Left ventricle myocardium inferior (tissue), 1 donor: Measurements from ENCODE around the gene BCAS3. TPM values are rescaled to one million over a fixed set of nuclear protein-coding genes. Genes with fewer than 3 reads are reported as not detected.

Source experiments
- DNase-seq: peaks from one replicate; pipeline ENCODE4 v3.0.0-alpha.2; 2020
- H3K27ac ChIP-seq: fragments of 200-600 bp; replicated peaks from 2 replicates; pipeline ENCODE4 v1.8.0; 2021
- H3K27me3 ChIP-seq: fragments of 200-600 bp; 2 replicates; pipeline ENCODE4 v1.8.0; 2021; ENCODE audit warnings: low read depth
- H3K36me3 ChIP-seq: fragments of 200-600 bp; 2 replicates; pipeline ENCODE4 v1.8.0; 2021
- H3K4me1 ChIP-seq: fragments of 200-600 bp; 2 replicates; pipeline ENCODE4 v1.8.0; 2021
- H3K4me3 ChIP-seq: fragments of 200-600 bp; 2 replicates; pipeline ENCODE4 v1.8.0; 2021; ENCODE audit warnings: mild to moderate bottlenecking, moderate library complexity
- H3K9me3 ChIP-seq: fragments of 200-600 bp; replicated peaks from 2 replicates; pipeline ENCODE4 v1.8.0; 2021
- intact Hi-C: fragments of 100-400 bp; cut with micrococcal nuclease; formaldehyde crosslinking; loops from one replicate; pipeline ENCODE4 v1.11.0; 2022
- total RNA-seq: library from RNA; stranded (reverse); fragmentation: NEBNext Ultra II Directional; extraction: Animal tissue kit (Norgen Biotek cat#: 25700); gene quantifications from one replicate; pipeline ENCODE4 v1.2.1, GENCODE V29; 2021
- TF ChIP-seq, protein P1 (sequence below): fragments of 200-600 bp; IDR thresholded peaks from 2 replicates; pipeline ENCODE4 v1.8.0; 2021; ENCODE audit warnings: antibody characterized with exemption, mild to moderate bottlenecking, borderline replicate concordance
- donor health status: DM: no; HTN: yes; CAD: no; lungs with severe emphysema.

Gene BCAS3
- total RNA-seq, 1 donor from 2014 or later: 16.5 TPM

DNA sequence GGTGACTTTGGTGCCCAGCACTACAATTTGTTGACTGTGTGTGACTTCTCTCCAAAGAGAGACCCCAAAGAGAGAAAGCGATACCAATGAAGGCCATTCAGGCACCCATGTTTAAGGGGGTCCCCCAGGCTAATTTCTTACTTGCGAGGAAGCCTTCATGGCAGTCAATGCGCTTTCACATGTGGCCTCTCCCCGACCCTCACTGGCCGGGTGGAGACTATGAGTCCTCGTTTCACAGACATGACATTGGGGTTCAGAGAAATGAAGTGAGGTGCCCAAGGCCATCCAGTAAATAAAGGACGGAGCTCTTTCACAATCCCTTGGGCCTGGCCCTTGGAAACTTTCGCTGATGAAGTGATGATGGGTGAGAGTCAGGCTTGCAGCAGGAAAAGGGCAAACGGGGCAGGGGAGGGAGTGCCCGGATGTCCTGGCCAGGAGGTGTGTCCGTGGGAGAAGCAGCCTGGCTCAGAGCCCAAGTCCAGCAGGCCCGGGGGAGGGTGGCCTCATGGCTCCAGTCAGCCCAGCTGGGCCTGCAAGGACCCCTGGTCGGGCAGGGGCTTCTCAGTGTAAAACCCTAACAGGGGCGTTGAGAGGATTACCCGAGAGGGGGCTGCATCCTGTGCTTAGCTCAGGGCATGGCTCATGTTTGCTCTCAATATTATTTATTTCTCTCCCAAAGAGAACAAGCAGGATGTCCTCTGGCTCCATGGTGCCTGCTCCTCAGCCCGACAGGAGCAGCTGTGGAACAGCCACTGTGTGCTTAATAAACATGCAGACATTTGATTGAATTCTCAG, 736.7 kb downstream of the BCAS3 start:
- Histone ChIP-seq H3K36me3 (no peaks in the 10 kb centered on the region), H3K4me3 (peak overlapping the region; percentile 77), H3K27me3 (peaks cover 12% of the 10 kb centered on the region), H3K27ac (peak overlapping the region; percentile 93), H3K4me1 (peaks cover 71% of the 10 kb centered on the region), H3K9me3 (no peaks in the 10 kb centered on the region)
- intact Hi-C loops: loop anchor here (10.0 kb wide), 1 partner anchor 130 kb away; no protein-coding TSS in a partner anchor
- no peak for DNase-seq
- TF ChIP-seq, protein P1, sequence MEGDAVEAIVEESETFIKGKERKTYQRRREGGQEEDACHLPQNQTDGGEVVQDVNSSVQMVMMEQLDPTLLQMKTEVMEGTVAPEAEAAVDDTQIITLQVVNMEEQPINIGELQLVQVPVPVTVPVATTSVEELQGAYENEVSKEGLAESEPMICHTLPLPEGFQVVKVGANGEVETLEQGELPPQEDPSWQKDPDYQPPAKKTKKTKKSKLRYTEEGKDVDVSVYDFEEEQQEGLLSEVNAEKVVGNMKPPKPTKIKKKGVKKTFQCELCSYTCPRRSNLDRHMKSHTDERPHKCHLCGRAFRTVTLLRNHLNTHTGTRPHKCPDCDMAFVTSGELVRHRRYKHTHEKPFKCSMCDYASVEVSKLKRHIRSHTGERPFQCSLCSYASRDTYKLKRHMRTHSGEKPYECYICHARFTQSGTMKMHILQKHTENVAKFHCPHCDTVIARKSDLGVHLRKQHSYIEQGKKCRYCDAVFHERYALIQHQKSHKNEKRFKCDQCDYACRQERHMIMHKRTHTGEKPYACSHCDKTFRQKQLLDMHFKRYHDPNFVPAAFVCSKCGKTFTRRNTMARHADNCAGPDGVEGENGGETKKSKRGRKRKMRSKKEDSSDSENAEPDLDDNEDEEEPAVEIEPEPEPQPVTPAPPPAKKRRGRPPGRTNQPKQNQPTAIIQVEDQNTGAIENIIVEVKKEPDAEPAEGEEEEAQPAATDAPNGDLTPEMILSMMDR: no peak

DNA sequence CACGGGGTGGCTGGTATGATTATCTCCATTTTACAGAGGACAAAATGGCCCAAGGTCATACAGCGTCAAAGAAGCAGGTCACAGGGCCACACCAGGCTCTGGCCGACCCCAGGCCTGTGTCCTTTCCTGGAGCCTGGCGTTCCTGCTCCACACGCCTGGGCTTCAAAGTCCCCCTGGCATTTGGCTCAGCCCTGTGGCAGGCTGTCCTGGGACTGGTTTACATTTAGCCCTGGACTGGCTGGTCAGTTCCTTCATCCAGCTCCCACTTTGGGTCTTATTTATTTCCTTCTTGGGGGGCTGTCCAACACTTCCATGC, 737.2 kb downstream of the BCAS3 start:
- Histone ChIP-seq H3K27me3 (peaks cover 18% of the 10 kb centered on the region), H3K4me3 (no peak overlapping the region), H3K27ac (peak overlapping the region; percentile 93), H3K9me3 (no peaks in the 10 kb centered on the region), H3K4me1 (peaks cover 68% of the 10 kb centered on the region), H3K36me3 (no peaks in the 10 kb centered on the region)
- intact Hi-C loops: loop anchor here (10.0 kb wide), 1 partner anchor 130 kb away; no protein-coding TSS in a partner anchor
- no peak for DNase-seq
- TF ChIP-seq, protein P1: no peak

DNA sequence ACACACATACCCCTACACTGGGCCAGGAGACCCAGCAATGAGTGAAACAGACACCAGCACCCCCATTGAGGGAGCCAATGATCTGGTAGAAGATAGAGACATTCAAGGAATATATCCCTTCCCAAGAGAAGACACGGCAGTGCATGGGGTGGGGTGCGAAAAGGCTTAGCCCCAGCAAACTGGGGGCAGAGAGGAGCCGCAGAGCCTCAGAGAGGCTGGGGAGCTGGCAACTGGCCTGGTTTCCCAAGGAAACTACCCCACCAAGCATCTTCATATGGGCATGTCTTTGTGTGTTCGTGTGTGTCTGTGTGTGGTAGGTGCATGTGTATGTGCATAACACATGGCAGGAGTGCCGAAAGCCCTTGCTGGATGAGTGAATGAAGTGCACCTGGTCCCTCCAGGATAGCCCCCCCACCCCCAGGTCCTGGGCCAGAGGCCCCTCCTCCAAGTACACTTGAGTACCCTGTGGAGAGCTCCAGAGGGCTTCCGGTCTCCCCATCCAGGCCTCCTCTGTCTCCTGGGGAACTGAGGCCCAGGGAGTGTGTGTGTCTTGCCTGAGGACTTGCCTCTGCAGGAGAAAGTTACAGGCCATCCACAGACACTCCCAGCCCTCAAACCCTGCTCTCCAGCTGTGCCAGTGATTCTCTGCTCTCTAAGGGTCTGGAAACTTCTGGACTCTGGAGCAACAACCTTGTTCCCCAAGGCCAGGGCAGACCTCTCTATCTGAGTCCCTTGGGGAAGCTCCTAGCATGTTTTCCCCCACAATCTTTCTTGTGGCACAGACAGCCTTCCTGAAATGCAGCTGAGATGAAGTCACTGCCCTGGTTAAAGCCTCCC, 737.9 kb downstream of the BCAS3 start:
- DNase-seq: no peak
- Histone ChIP-seq H3K4me1 (peaks cover 61% of the 10 kb centered on the region), H3K9me3 (no peaks in the 10 kb centered on the region), H3K4me3 (no peak overlapping the region), H3K27ac (peak overlapping the region; percentile 93), H3K36me3 (no peaks in the 10 kb centered on the region), H3K27me3 (peaks cover 18% of the 10 kb centered on the region)
- TF ChIP-seq, protein P1: no peak
- intact Hi-C loops: loop anchor here (10.0 kb wide), 1 partner anchor 129 kb away; no protein-coding TSS in a partner anchor

DNA sequence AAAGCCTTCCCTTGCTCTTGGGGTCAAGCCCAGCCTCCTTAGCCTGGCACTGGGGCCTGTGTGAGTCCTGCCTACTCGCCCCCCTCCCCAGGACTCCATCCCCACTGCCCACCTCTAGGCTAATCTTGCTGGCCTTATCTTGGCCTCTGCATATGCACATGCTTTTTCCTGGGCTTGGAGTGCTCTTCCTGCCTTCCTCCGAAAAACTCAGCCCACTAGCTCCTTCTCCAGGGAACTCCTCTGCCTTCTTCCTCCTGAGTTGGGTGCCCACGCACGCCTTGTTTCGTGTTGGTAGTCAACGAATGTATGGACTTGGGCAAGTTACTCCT, 738.5 kb downstream of the BCAS3 start:
- intact Hi-C loops: loop anchor here (10.0 kb wide), 1 partner anchor 129 kb away; no protein-coding TSS in a partner anchor
- Histone ChIP-seq H3K27me3 (peaks cover 23% of the 10 kb centered on the region), H3K27ac (peak overlapping the region; percentile 69), H3K4me1 (peaks cover 55% of the 10 kb centered on the region), H3K4me3 (peak overlapping the region; percentile 55), H3K36me3 (no peaks in the 10 kb centered on the region), H3K9me3 (no peaks in the 10 kb centered on the region)
- TF ChIP-seq, protein P1: no peak
- no peak for DNase-seq

DNA sequence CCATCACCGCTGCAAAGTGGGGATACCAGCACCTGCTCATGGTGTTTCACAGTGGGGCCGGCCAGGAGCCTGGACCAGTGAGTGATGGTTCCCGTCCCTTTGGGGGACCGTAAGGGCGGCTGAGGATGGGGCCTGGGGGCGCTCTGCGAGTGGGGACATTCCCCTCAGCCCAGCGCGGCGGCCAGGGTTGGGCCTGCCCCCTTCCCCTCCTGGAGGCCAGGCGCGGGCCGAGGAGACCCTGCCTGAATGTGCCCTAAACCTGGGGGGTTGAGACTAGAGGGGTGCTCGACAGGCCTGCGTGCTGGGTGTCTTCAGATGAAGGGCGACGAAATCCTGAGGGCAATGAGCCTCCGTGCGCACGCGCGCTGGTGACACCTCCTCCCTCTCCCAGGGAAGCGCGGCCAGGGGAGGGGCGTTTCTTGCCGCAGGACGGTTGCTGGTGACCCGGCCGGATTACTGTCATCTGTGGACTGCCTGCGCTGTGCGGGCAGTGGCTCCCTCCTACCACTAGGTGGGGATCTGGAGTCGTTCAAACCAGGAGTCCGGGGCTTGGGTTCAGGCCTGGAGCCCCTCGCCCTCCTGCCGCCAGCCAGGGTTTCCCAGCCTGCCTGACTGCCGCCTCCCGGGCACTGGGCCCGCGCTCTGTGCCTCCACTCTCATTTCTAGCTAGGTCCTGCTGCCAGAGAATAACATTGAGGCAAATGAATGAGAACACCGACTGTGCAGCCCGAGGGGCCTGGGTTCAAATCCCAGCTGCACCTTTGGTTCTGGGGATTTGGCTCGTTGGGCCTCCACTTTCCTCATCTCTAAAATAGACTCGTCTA, 739.1 kb downstream of the BCAS3 start:
- Histone ChIP-seq H3K4me1 (peaks cover 49% of the 10 kb centered on the region), H3K27me3 (peaks cover 29% of the 10 kb centered on the region), H3K4me3 (peak overlapping the region; percentile 55), H3K36me3 (no peaks in the 10 kb centered on the region), H3K27ac (peak overlapping the region; percentile 69), H3K9me3 (no peaks in the 10 kb centered on the region)
- DNase-seq: peak; percentile 90
- intact Hi-C loops: loop anchor here (10.0 kb wide), 1 partner anchor 128 kb away; no protein-coding TSS in a partner anchor
- TF ChIP-seq, protein P1: peak; percentile 97
